DND-41 (cell line): ENCODE measurements around the gene RBBP6.

Experiments
- EZH2 ChIP-seq: IDR thresholded peaks from 3 replicates; pipeline ENCODE4 v1.6.1; 2012; ENCODE audit warnings: borderline replicate concordance, low read depth, mild to moderate bottlenecking, moderate library complexity, low read length, inconsistent platforms; ENCODE audit not compliant: severe bottlenecking
- TF ChIP-seq, protein P1 (sequence below): IDR thresholded peaks from 2 replicates; pipeline ENCODE4 v1.5.1; 2012; ENCODE audit warnings: borderline replicate concordance, low read length, moderate library complexity, mild to moderate bottlenecking; ENCODE audit not compliant: poor library complexity, severe bottlenecking; ENCODE audit errors: extremely low read depth

DNA sequence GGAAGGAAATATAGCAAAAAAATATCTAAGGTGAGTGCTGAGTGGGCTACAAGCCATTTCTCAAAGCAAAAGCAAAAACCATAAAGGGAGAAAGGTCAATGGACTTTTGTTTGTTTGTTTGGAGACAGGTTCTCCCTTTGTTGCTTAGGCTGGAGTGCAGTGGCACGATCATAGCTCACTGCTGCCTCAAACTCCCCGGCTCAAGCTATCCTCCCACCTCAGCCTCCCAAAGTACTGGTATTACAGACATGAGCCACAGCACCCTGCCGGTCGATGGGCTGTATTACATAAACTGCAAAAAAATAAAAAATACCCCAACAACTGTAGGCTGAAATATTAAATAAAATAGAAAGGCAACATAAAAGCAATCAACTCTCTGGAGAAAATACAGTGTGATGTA, 3.5 kb upstream of the RBBP6 start:
- TF ChIP-seq, protein P1, sequence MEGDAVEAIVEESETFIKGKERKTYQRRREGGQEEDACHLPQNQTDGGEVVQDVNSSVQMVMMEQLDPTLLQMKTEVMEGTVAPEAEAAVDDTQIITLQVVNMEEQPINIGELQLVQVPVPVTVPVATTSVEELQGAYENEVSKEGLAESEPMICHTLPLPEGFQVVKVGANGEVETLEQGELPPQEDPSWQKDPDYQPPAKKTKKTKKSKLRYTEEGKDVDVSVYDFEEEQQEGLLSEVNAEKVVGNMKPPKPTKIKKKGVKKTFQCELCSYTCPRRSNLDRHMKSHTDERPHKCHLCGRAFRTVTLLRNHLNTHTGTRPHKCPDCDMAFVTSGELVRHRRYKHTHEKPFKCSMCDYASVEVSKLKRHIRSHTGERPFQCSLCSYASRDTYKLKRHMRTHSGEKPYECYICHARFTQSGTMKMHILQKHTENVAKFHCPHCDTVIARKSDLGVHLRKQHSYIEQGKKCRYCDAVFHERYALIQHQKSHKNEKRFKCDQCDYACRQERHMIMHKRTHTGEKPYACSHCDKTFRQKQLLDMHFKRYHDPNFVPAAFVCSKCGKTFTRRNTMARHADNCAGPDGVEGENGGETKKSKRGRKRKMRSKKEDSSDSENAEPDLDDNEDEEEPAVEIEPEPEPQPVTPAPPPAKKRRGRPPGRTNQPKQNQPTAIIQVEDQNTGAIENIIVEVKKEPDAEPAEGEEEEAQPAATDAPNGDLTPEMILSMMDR: no peak
- no peak for TF ChIP-seq EZH2
